OCI-LY7 (cell line): ENCODE measurements around the gene FAM120C. TPM values are rescaled to one million over a fixed set of nuclear protein-coding genes. Genes with fewer than 3 reads are reported as not detected.

Experiments used
- BruUV-seq: library from RNA; stranded (reverse); fragments of 400-500 nt; replicated peaks from 2 replicates; lab custom pipeline; 2021; lab: Mats Ljungman, UMichigan
- CTCF ChIA-PET: fragments of 300-600 bp; sonication (Branson Sonifier 250); formaldehyde crosslinking; loops from one replicate; lab custom pipeline; 2022; ENCODE audit warnings: antibody characterized with exemption; ENCODE audit not compliant: unreplicated experiment; lab: Charles Lee
- POLR2A ChIA-PET: fragments of 300-600 bp; sonication (Branson Sonifier 250); formaldehyde crosslinking; loops from one replicate; lab custom pipeline; 2022; ENCODE audit warnings: antibody characterized with exemption; lab: Charles Lee
- DNase-seq: peaks from one replicate; pipeline ENCODE4 v3.0.0-alpha.2; 2015; ENCODE audit warnings: low spot score
- H2AFZ ChIP-seq: fragments of 200-600 bp; sonication (generic), shearing (Covaris generic); 2 replicates; pipeline ENCODE4 v1.6.1; 2014; ENCODE audit warnings: mild to moderate bottlenecking, antibody characterized with exemption, low read length, moderate library complexity
- H3K27ac ChIP-seq: fragments of 200-600 bp; sonication (generic); 2 replicates; pipeline ENCODE4 v1.5.1; 2014; ENCODE audit warnings: mixed run types, low read depth, mild to moderate bottlenecking, moderate library complexity, low read length, inconsistent platforms; ENCODE audit not compliant: poor library complexity, severe bottlenecking
- H3K36me3 ChIP-seq: fragments of 200-600 bp; sonication (generic); 2 replicates; pipeline ENCODE4 v1.6.1; 2014; ENCODE audit warnings: mild to moderate bottlenecking, antibody characterized with exemption, low read length, moderate library complexity, mixed read lengths; ENCODE audit not compliant: insufficient read depth
- H3K4me1 ChIP-seq: fragments of 200-600 bp; sonication (generic); 2 replicates; pipeline ENCODE4 v1.5.1; 2014; ENCODE audit warnings: mild to moderate bottlenecking, low read length; ENCODE audit not compliant: insufficient read depth, poor library complexity, severe bottlenecking
- H3K4me2 ChIP-seq: fragments of 200-600 bp; sonication (generic); 2 replicates; pipeline ENCODE4 v1.6.1; 2014; ENCODE audit warnings: mild to moderate bottlenecking, low read length
- H3K4me3 ChIP-seq: fragments of 200-600 bp; sonication (generic); 2 replicates; pipeline ENCODE4 v1.5.1; 2014; ENCODE audit warnings: mild to moderate bottlenecking, low read depth, low read length; ENCODE audit not compliant: poor library complexity, severe bottlenecking
- H3K79me2 ChIP-seq: fragments of 200-600 bp; sonication (generic); 2 replicates; pipeline ENCODE4 v1.6.1; 2016; ENCODE audit warnings: low read depth, mild to moderate bottlenecking, low read length, moderate library complexity, mixed read lengths; ENCODE audit not compliant: insufficient read depth
- H3K9me2 ChIP-seq: fragments of 200-600 bp; sonication (generic); 2 replicates; pipeline ENCODE4 v1.6.1; 2016; ENCODE audit warnings: mild to moderate bottlenecking, low read length, mixed read lengths; ENCODE audit not compliant: insufficient read depth
- H3K9me3 ChIP-seq: fragments of 200-600 bp; sonication (generic); 2 replicates; pipeline ENCODE4 v1.6.1; 2014; ENCODE audit warnings: mild to moderate bottlenecking, mixed run types, low read length, mixed read lengths
- H4K20me1 ChIP-seq: fragments of 200-600 bp; sonication (generic); 2 replicates; pipeline ENCODE4 v1.6.1; 2014; ENCODE audit warnings: mild to moderate bottlenecking, antibody characterized with exemption, low read length, moderate library complexity, mixed read lengths; ENCODE audit not compliant: insufficient read depth
- CTCF ChIP-seq: fragments of 200-600 bp; sonication (generic); conservative IDR thresholded peaks from 2 replicates; pipeline ENCODE4 v1.5.1; 2014; ENCODE audit warnings: mild to moderate bottlenecking, antibody characterized with exemption, low read length, moderate library complexity, mixed read lengths
- EZH2phosphoT487 ChIP-seq: fragments of 200-600 bp; sonication (generic); IDR thresholded peaks from 2 replicates; pipeline ENCODE4 v1.6.1; 2018; ENCODE audit warnings: low read depth, borderline replicate concordance, mild to moderate bottlenecking, mixed run types, antibody characterized with exemption, low read length, moderate library complexity, mixed read lengths
- intact Hi-C: fragments of 100-400 bp; cut with micrococcal nuclease; formaldehyde crosslinking; loops from one replicate; pipeline ENCODE4 v1.10.0; 2022; ENCODE audit not compliant: unreplicated experiment
- total RNA-seq, 2 experiments: library from RNA; depleted of rRNA in 1 of 2; stranded (reverse); fragments of >200 nt in 1 of 2; shearing (Covaris generic) in 1 of 2; gene quantifications; 2 replicates each; pipeline ENCODE4 v1.2.3, GENCODE V29; 2014 to 2022

FAM120C gene
- total RNA-seq, 2 experiments from 2014 or later, result 21.4 to 22.2 TPM

- Histone ChIP-seq H3K4me2 (no peak overlapping the region), H3K4me1 (no peaks in the 10 kb centered on the region), H3K9me2 (no peaks in the 10 kb centered on the region), H3K79me2 (no peaks in the 10 kb centered on the region), H4K20me1 (no peaks in the 10 kb centered on the region), H3K4me3 (no peak overlapping the region), H3K36me3 (no peaks in the 10 kb centered on the region), H2AFZ (no peak overlapping the region), H3K9me3 (no peaks in the 10 kb centered on the region), H3K27ac (no peak overlapping the region)
- BruUV-seq, result no TSS peak
- no peak for DNase-seq
- POLR2A ChIA-PET, result no interaction called here
- CTCF ChIA-PET, result no interaction called here
- intact Hi-C loops, result no loop called here
- TF ChIP-seq CTCF (no peak), EZH2phosphoT487 (no peak)
Measured at GRCh38 chrX:54223581-54223980, 40.5 kb upstream of the FAM120C start.

GRCh38 chrX:54213603-54214002 is 30.5 kb upstream of the FAM120C start:
- POLR2A ChIA-PET, result interaction anchor here (0.7 kb wide), 1 partner anchor 505 kb away, joined by 4 read pairs; no protein-coding TSS in a partner anchor
- no peak overlapping the region for H3K27ac ChIP-seq
- no peak overlapping the region for H2AFZ ChIP-seq
- no peaks in the 10 kb centered on the region for H3K9me2 ChIP-seq
- no TSS peak for BruUV-seq
- no peak for TF ChIP-seq CTCF
- no peak for TF ChIP-seq EZH2phosphoT487
- intact Hi-C loops, result no loop called here
- no peak overlapping the region for H3K4me2 ChIP-seq
- no peaks in the 10 kb centered on the region for H3K9me3 ChIP-seq
- H3K36me3 ChIP-seq, result no peaks in the 10 kb centered on the region
- DNase-seq, result no peak
- no peaks in the 10 kb centered on the region for H3K4me1 ChIP-seq
- no peaks in the 10 kb centered on the region for H4K20me1 ChIP-seq
- H3K4me3 ChIP-seq, result no peak overlapping the region
- CTCF ChIA-PET, result no interaction called here
- no peaks in the 10 kb centered on the region for H3K79me2 ChIP-seq

GRCh38 chrX:54208531-54208930 is 25.5 kb upstream of the FAM120C start:
- Histone ChIP-seq H3K4me1 (no peaks in the 10 kb centered on the region), H3K36me3 (no peaks in the 10 kb centered on the region), H2AFZ (no peak overlapping the region), H3K9me3 (no peaks in the 10 kb centered on the region), H3K4me3 (no peak overlapping the region), H3K4me2 (no peak overlapping the region), H4K20me1 (no peaks in the 10 kb centered on the region), H3K79me2 (no peaks in the 10 kb centered on the region), H3K27ac (no peak overlapping the region), H3K9me2 (no peaks in the 10 kb centered on the region)
- no peak for DNase-seq
- no TSS peak for BruUV-seq
- no peak for TF ChIP-seq CTCF
- no peak for TF ChIP-seq EZH2phosphoT487
- ChIA-PET CTCF (no interaction called here), POLR2A (no interaction called here)
- intact Hi-C loops, result no loop called here
